Upper lobe of left lung (tissue), 6 donors: ENCODE measurements around the gene UNC13D. TPM values are rescaled to one million over a fixed set of nuclear protein-coding genes. Genes with fewer than 3 reads are reported as not detected.

Experiments used
- ATAC-seq, 2 donors: fragments of 200-7000 bp; cut with Tn5 transposase; one replicate each; pipeline ENCODE4 v1.9.1; 2022; ENCODE audit warnings: mild to moderate bottlenecking in 2 of 2, moderate library complexity in 2 of 2; ENCODE audit not compliant: low FRiP score in 2 of 2
- DNase-seq, 2 donors: peaks; one replicate each; pipeline ENCODE4 v3.0.0-alpha.2; 2019 to 2020
- H3K27ac ChIP-seq, 4 donors: fragments of 200-600 bp; sonication (generic); one replicate each; pipeline ENCODE4 v1.5.1; 2016 to 2019
- H3K27me3 ChIP-seq, 4 donors: fragments of 200-600 bp; sonication (generic); one replicate each; pipeline ENCODE4 v1.5.1; 2017 to 2019
- H3K36me3 ChIP-seq, 4 donors: fragments of 200-600 bp; sonication (generic); one replicate each; pipeline ENCODE4 v1.5.1; 2016 to 2019
- H3K4me1 ChIP-seq, 4 donors: fragments of 200-600 bp; sonication (generic); one replicate each; pipeline ENCODE4 v1.5.1; 2018 to 2019
- H3K4me3 ChIP-seq, 4 donors: fragments of 200-600 bp; sonication (generic); one replicate each; pipeline ENCODE4 v1.5.1; 2017 to 2019; ENCODE audit warnings: mild to moderate bottlenecking in 2 of 4, moderate library complexity in 1 of 4
- H3K9me3 ChIP-seq, 4 donors: fragments of 200-600 bp; sonication (generic); one replicate each; pipeline ENCODE4 v1.5.1; 2018 to 2019
- EP300 ChIP-seq, 4 donors: sonication (generic); formaldehyde crosslinking; IDR thresholded peaks; one replicate each; pipeline ENCODE4 v1.5.1; 2017; ENCODE audit warnings: antibody characterized with exemption in 4 of 4, control low read depth in 2 of 4
- POLR2A ChIP-seq, 4 donors: fragments of 450-650 bp; IDR thresholded peaks; one replicate each; pipeline ENCODE4 v1.5.1; 2016 to 2017; ENCODE audit warnings: antibody characterized with exemption in 4 of 4, mild to moderate bottlenecking in 2 of 4
- POLR2AphosphoS5 ChIP-seq, 2 donors: sonication (generic); formaldehyde crosslinking; IDR thresholded peaks; one replicate each; pipeline ENCODE4 v1.5.1; 2017; ENCODE audit warnings: antibody characterized with exemption in 2 of 2
- WGBS, 2 donors: methylation state at CpG; one replicate each; pipeline ENCODE4 v1.1.5; 2017 to 2018; 5-methylcytosine and 5-hydroxymethylcytosine counted together
- total RNA-seq, 6 donors: library from RNA; depleted of rRNA in 4 of 6; stranded (reverse); fragments of >200 nt in 4 of 6; gene quantifications; one replicate each; pipeline versions ENCODE4 v1.1.0 to v1.2.1, GENCODE V29; 2016 to 2021
- TF ChIP-seq, protein P1 (sequence below), 6 experiments: fragments of 450-650 bp in 4 of 6; fragments of 200-600 bp in 2 of 6; sonication (generic) in 2 of 6; IDR thresholded peaks; one replicate each; pipeline ENCODE4 v1.5.1; 2016 to 2019; ENCODE audit warnings: antibody characterized with exemption in 6 of 6
- donor health status: DM: no; HTN: no; CAD: no; lungs with moderate emphysema.
- donor health status: DM: no; HTN: yes; CAD: no; lungs with severe emphysema.

Gene UNC13D
- total RNA-seq, 6 donors from 2014 or later = 38.0 to 243 (median 123) TPM

GRCh38 chr17:75777296-75777922, 66.8 kb downstream of the UNC13D start:
- Histone ChIP-seq H3K4me3 (peak overlapping the region; percentile 89 to 97 (median 90)), H3K36me3 (peaks cover 11 to 52% (median 20%) of the 10 kb centered on the region in 4 donors), H3K27me3 (no peaks in the 10 kb centered on the region), H3K4me1 (peaks cover 25 to 43% (median 31%) of the 10 kb centered on the region in 4 donors), H3K9me3 (no peaks in the 10 kb centered on the region), H3K27ac (peak overlapping the region in 3 of 4 donors; percentile 60 to 99 (median 99))
- TF ChIP-seq POLR2A (IDR thresholded peaks at IDR 0.05) = no peak
- TF ChIP-seq POLR2AphosphoS5 (IDR thresholded peaks at IDR 0.05) = no peak
- TF ChIP-seq, protein P1, sequence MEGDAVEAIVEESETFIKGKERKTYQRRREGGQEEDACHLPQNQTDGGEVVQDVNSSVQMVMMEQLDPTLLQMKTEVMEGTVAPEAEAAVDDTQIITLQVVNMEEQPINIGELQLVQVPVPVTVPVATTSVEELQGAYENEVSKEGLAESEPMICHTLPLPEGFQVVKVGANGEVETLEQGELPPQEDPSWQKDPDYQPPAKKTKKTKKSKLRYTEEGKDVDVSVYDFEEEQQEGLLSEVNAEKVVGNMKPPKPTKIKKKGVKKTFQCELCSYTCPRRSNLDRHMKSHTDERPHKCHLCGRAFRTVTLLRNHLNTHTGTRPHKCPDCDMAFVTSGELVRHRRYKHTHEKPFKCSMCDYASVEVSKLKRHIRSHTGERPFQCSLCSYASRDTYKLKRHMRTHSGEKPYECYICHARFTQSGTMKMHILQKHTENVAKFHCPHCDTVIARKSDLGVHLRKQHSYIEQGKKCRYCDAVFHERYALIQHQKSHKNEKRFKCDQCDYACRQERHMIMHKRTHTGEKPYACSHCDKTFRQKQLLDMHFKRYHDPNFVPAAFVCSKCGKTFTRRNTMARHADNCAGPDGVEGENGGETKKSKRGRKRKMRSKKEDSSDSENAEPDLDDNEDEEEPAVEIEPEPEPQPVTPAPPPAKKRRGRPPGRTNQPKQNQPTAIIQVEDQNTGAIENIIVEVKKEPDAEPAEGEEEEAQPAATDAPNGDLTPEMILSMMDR (IDR thresholded peaks at IDR 0.05) = no peak
- TF ChIP-seq EP300 (IDR thresholded peaks at IDR 0.05) = no peak
- 0 to 10% methylated on average over 2 of the region's 2 CpGs for WGBS, 2 donors
- ATAC-seq (no peak), DNase-seq (no peak)

Other genes starting within 250 kb of the UNC13D start
- gene SMIM5, start 211.0 kb downstream of the UNC13D start, total RNA-seq = 1 to 10 TPM; 1.9 to 7.3 (median 3.3) TPM
- 10 to 100 TPM; 11.4 to 97.4 (median 41.4) TPM for gene RECQL5, start 177.2 kb downstream of the UNC13D start, total RNA-seq
- 100 to 1,000 TPM in 1 of 6 donors, 10 to 100 TPM in 5; 64.1 to 125 (median 80.8) TPM for gene SAP30BP, start 177.1 kb downstream of the UNC13D start, total RNA-seq
- 10 to 100 TPM; 16.8 to 75.2 (median 41.2) TPM for gene ITGB4, start 122.9 kb downstream of the UNC13D start, total RNA-seq
- gene GALK1, start 79.2 kb downstream of the UNC13D start, total RNA-seq = 10 to 100 TPM; 18.9 to 65.7 (median 40.6) TPM
- gene UNK, start 59.6 kb downstream of the UNC13D start, total RNA-seq = 10 to 100 TPM; 22.4 to 97.4 (median 31.4) TPM
- 100 to 1,000 TPM in 2 of 6 donors, 10 to 100 TPM in 4; 70.1 to 183 (median 87.8) TPM for gene WBP2, start 10.9 kb upstream of the UNC13D start, total RNA-seq
- 10 to 100 TPM; 20.1 to 55.6 (median 33.3) TPM for gene TRIM47, start 34.2 kb upstream of the UNC13D start, total RNA-seq
- gene TRIM65, start 52.5 kb upstream of the UNC13D start, total RNA-seq = 10 to 100 TPM; 23.4 to 35.1 (median 28.2) TPM
- gene MRPL38, start 60.5 kb upstream of the UNC13D start, total RNA-seq = 100 to 1,000 TPM in 1 of 6 donors, 10 to 100 TPM in 5; 35.4 to 115 (median 77.0) TPM
- 10 to 100 TPM in 4 of 6 donors, 1 to 10 TPM in 2; 9.3 to 66.0 (median 14.3) TPM for gene FBF1, start 96.6 kb upstream of the UNC13D start, total RNA-seq
- gene ACOX1, start 134.8 kb upstream of the UNC13D start, total RNA-seq = 10 to 100 TPM; 33.2 to 84.2 (median 57.4) TPM
- 10 to 100 TPM in 5 of 6 donors, not detected in 1; 13.6 to 29.3 (median 17.0) TPM for gene TEN1, start 134.8 kb upstream of the UNC13D start, total RNA-seq
- 10 to 100 TPM in 1 of 6 donors, 1 to 10 TPM in 5; 3.0 to 15.7 (median 7.0) TPM for gene CDK3, start 156.5 kb upstream of the UNC13D start, total RNA-seq
- 100 to 1,000 TPM in 1 of 6 donors, 10 to 100 TPM in 5; 47.5 to 142 (median 63.4) TPM for gene EVPL, start 182.9 kb upstream of the UNC13D start, total RNA-seq
- 10 to 100 TPM; 41.8 to 68.2 (median 56.1) TPM for gene SRP68, start 228.1 kb upstream of the UNC13D start, total RNA-seq
- gene GALR2, start 230.4 kb upstream of the UNC13D start, total RNA-seq = under 1 TPM in 1 of 6 donors, not detected in 5; 0.61 TPM
- not detected for gene ZACN, start 234.8 kb upstream of the UNC13D start, total RNA-seq